ENCODE measurements around the gene RLF. TPM values are rescaled to one million over a fixed set of nuclear protein-coding genes. Genes with fewer than 3 reads are reported as not detected.
"Not testable (repeated sequence)": the region's sequence is repeated elsewhere in the genome, so short reads cannot be mapped to it uniquely, and the experiment has no call there.

The RLF gene
- total RNA-seq, 2 donors from 2014 or later: 16.8 to 21.2 TPM

GRCh38 chr1:40179496-40180089, 18.4 kb downstream of the RLF start:
- Mint-ChIP-seq H3K9me3 (no peaks in the 10 kb centered on the region), H3K36me3 (ENCODE audit: insufficient read depth in 2 of 2) (peaks cover 1 to 7% of the 10 kb centered on the region in 2 donors), H3K4me1 (ENCODE audit: low read depth) (peaks cover 71% of the 10 kb centered on the region), H3K4me3 (no peak overlapping the region), H3K27ac (no peak overlapping the region), H3K27me3 (ENCODE audit: low read depth) (no peaks in the 10 kb centered on the region)
- no peak for DNase-seq
- no peak for ATAC-seq (replicated peaks in 1 of 2)

DNA sequence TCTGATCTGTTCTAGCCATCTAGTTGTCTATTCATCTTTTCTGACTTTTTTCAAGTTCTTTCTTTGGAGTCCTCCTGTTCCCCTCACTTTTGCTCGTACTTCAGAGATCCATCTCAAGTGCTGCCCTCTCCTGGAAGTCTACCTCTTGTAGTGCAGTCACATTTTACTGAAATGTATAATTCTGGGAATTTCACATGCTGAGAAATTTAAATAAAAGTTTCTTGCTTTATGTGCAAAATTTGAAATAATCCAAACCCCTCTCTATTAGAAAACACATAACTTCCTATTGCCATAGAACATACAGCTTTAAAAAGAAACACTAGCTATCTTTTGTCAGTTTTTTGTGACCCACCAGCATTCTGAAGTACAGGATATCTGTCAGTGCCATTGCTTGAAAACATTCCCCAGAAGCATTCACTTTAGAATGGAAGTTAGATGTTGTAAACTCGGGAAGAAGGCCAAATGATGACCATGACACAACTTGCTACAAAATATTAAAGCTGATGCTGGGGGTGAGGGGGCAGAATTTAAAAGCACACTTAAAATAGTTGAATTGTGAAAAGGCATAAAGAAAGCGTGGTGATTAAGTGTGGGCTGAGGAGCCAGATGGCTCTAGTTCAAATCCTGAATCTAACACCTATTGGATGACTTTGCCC, 22.0 kb downstream of the RLF start:
- peaks cover 77% of the 10 kb centered on the region for H3K4me1 Mint-ChIP-seq (ENCODE audit: low read depth)
- H3K4me3 Mint-ChIP-seq: peak overlapping the region; percentile 2 to 13
- H3K27ac Mint-ChIP-seq: no peak overlapping the region
- peaks cover under 1 to 5% of the 10 kb centered on the region in 2 donors for H3K36me3 Mint-ChIP-seq (ENCODE audit: insufficient read depth in 2 of 2)
- DNase-seq (peak in 1 of 2 donors; percentile 14), ATAC-seq (replicated peaks in 1 of 2) (no peak)
- H3K27me3 Mint-ChIP-seq (ENCODE audit: low read depth): no peaks in the 10 kb centered on the region
- H3K9me3 Mint-ChIP-seq: no peaks in the 10 kb centered on the region

DNA sequence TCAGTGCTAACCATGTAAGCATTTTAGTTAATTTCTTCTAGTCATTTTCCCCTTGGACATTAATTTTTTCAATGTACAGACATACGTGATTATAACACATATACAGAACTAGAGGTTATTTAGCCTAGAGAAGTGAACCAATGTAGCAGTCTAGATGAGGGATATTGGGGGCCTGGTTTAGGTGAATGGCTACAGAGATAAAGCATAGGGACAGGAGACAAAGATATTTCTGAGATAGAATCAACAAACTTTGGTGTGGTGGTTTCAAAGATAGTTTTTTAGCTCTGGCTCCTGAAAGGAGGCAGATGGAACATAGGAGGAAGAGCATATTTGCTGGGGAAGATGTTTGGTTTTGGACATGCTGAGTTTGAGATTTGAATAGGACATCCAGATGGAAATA, 23.0 kb downstream of the RLF start:
- H3K9me3 Mint-ChIP-seq: no peaks in the 10 kb centered on the region
- DNase-seq (no peak), ATAC-seq (replicated peaks in 1 of 2) (no peak)
- peak overlapping the region; percentile 27 for H3K27ac Mint-ChIP-seq
- peaks cover 67% of the 10 kb centered on the region for H3K4me1 Mint-ChIP-seq (ENCODE audit: low read depth)
- peaks cover 3 to 8% of the 10 kb centered on the region in 2 donors for H3K36me3 Mint-ChIP-seq (ENCODE audit: insufficient read depth in 2 of 2)
- H3K27me3 Mint-ChIP-seq (ENCODE audit: low read depth): no peaks in the 10 kb centered on the region
- peak overlapping the region in 1 of 2 donors; percentile 39 for H3K4me3 Mint-ChIP-seq

- peaks cover 5 to 20% of the 10 kb centered on the region in 2 donors for H3K36me3 Mint-ChIP-seq (ENCODE audit: insufficient read depth in 2 of 2)
Observed at GRCh38 chr1:40185951-40186864, 25.0 kb downstream of the RLF start.

GRCh38 chr1:40187399-40187798, 26.2 kb downstream of the RLF start:
- Mint-ChIP-seq H3K36me3 (ENCODE audit: insufficient read depth in 2 of 2) (peaks cover 5 to 21% of the 10 kb centered on the region in 2 donors), H3K9me3 (no peaks in the 10 kb centered on the region), H3K27ac (no peak overlapping the region), H3K4me3 (no peak overlapping the region), H3K4me1 (ENCODE audit: low read depth) (peaks cover 50% of the 10 kb centered on the region), H3K27me3 (ENCODE audit: low read depth) (no peaks in the 10 kb centered on the region)
- DNase-seq (no peak), ATAC-seq (replicated peaks in 1 of 2) (no peak)

More at GRCh38 chr1:40185951-40186864, 25.0 kb downstream of the RLF start:
- H3K4me3 Mint-ChIP-seq: peak overlapping the region; percentile 63 to 78
- peaks cover 57% of the 10 kb centered on the region for H3K4me1 Mint-ChIP-seq (ENCODE audit: low read depth)
- H3K27ac Mint-ChIP-seq: peak overlapping the region; percentile 48
- no peaks in the 10 kb centered on the region for H3K27me3 Mint-ChIP-seq (ENCODE audit: low read depth)
- DNase-seq (peak; percentile 56 to 67), ATAC-seq (replicated peaks in 1 of 2) (peak; percentile 95 to 98)
- no peaks in the 10 kb centered on the region for H3K9me3 Mint-ChIP-seq

DNA sequence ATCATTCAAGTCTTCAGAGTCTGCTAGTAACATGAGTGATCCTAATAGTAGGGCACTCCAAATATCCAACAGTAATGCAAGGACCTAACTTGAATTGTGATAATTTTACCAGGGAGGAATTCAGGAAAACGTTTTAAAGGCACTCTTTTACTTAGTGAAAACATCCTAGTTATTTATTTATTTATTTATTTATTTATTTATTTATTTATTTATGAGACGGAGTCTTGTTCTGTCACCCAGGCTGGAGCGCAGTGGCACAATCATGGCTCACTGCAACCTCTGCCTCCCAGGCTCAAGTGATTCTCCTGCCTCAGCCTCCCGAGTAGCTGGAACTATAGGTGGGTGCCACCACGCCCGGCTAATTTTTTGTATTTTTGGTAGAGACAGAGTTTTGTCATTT, 33.5 kb downstream of the RLF start:
- Mint-ChIP-seq H3K36me3 (ENCODE audit: insufficient read depth in 2 of 2) (peaks cover 7 to 26% of the 10 kb centered on the region in 2 donors), H3K4me1 (ENCODE audit: low read depth) (peaks cover 10% of the 10 kb centered on the region)
- not testable (repeated sequence) for ATAC-seq (replicated peaks in 1 of 2); H3K27ac Mint-ChIP-seq; H3K4me3 Mint-ChIP-seq; DNase-seq; H3K27me3 Mint-ChIP-seq (ENCODE audit: low read depth); H3K9me3 Mint-ChIP-seq

GRCh38 chr1:40197656-40198055, 36.5 kb downstream of the RLF start:
- no peaks in the 10 kb centered on the region for H3K27me3 Mint-ChIP-seq (ENCODE audit: low read depth)
- no peak for ATAC-seq (replicated peaks in 1 of 2)
- peaks cover 5 to 18% of the 10 kb centered on the region in 2 donors for H3K36me3 Mint-ChIP-seq (ENCODE audit: insufficient read depth in 2 of 2)
- H3K9me3 Mint-ChIP-seq: no peaks in the 10 kb centered on the region
- peaks cover 5% of the 10 kb centered on the region for H3K4me1 Mint-ChIP-seq (ENCODE audit: low read depth)
- H3K27ac Mint-ChIP-seq: no peak overlapping the region
- no peak overlapping the region for H3K4me3 Mint-ChIP-seq
- no peak for DNase-seq

DNA sequence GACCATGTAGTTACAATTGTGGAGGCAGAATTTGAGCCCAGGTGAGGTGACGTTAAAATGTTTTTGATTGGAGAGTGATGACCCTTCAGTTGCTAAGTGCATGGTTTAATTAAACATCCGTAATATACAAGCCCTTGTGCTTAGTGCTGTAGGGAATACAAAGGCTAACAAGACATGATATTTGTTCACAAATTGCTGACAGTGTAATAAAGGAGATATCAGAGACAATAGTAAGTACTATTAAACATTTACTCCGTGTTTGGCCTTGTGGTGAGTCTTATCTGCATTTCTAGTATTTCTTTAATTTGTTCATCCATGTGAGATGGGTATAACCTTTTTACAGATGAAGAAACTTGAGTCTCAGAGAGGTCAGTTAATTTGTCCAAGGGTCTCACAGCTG, 37.9 kb downstream of the RLF start:
- H3K4me1 Mint-ChIP-seq (ENCODE audit: low read depth): no peaks in the 10 kb centered on the region
- H3K27ac Mint-ChIP-seq: no peak overlapping the region
- no peak for ATAC-seq (replicated peaks in 1 of 2)

GRCh38 chr1:40204856-40205255, 43.7 kb downstream of the RLF start:
- Mint-ChIP-seq H3K4me1 (ENCODE audit: low read depth) (no peaks in the 10 kb centered on the region), H3K36me3 (ENCODE audit: insufficient read depth in 2 of 2) (peaks cover 8 to 11% of the 10 kb centered on the region in 2 donors), H3K27me3 (ENCODE audit: low read depth) (no peaks in the 10 kb centered on the region), H3K27ac (peak overlapping the region; percentile 76), H3K9me3 (no peaks in the 10 kb centered on the region), H3K4me3 (no peak overlapping the region)
- no peak for ATAC-seq (replicated peaks in 1 of 2)
- no peak for DNase-seq

More for the DNA sequence above, 37.9 kb downstream of the RLF start:
- Mint-ChIP-seq H3K4me3 (no peak overlapping the region), H3K27me3 (ENCODE audit: low read depth) (no peaks in the 10 kb centered on the region), H3K36me3 (ENCODE audit: insufficient read depth in 2 of 2) (peaks cover 6 to 21% of the 10 kb centered on the region in 2 donors), H3K9me3 (no peaks in the 10 kb centered on the region)
- no peak for DNase-seq

GRCh38 chr1:40210511-40211204, 49.5 kb downstream of the RLF start:
- Mint-ChIP-seq H3K4me1 (ENCODE audit: low read depth) (peaks cover 10% of the 10 kb centered on the region), H3K36me3 (ENCODE audit: insufficient read depth in 2 of 2) (peaks cover 5 to 8% of the 10 kb centered on the region in 2 donors), H3K4me3 (no peak overlapping the region), H3K27ac (no peak overlapping the region), H3K27me3 (ENCODE audit: low read depth) (no peaks in the 10 kb centered on the region), H3K9me3 (no peaks in the 10 kb centered on the region)
- ATAC-seq (replicated peaks in 1 of 2) (no peak), DNase-seq (no peak)

GRCh38 chr1:40218333-40218732, 57.1 kb downstream of the RLF start:
- Mint-ChIP-seq H3K9me3 (no peaks in the 10 kb centered on the region), H3K27ac (no peak overlapping the region), H3K27me3 (ENCODE audit: low read depth) (no peaks in the 10 kb centered on the region), H3K36me3 (ENCODE audit: insufficient read depth in 2 of 2) (peaks cover 0 to 7% of the 10 kb centered on the region in 2 donors), H3K4me3 (no peak overlapping the region), H3K4me1 (ENCODE audit: low read depth) (peaks cover 31% of the 10 kb centered on the region)
- DNase-seq (no peak), ATAC-seq (replicated peaks in 1 of 2) (no peak)

GRCh38 chr1:40221471-40221905, 60.3 kb downstream of the RLF start:
- Mint-ChIP-seq H3K27ac (peak overlapping the region; percentile 15), H3K4me1 (ENCODE audit: low read depth) (peaks cover 22% of the 10 kb centered on the region)
- ATAC-seq (replicated peaks in 1 of 2); H3K36me3 Mint-ChIP-seq (ENCODE audit: insufficient read depth in 2 of 2); H3K4me3 Mint-ChIP-seq; H3K27me3 Mint-ChIP-seq (ENCODE audit: low read depth); DNase-seq; H3K9me3 Mint-ChIP-seq: not testable (repeated sequence)

Data from activated T-cell treated with anti-CD3 and anti-CD28 coated beads, Interleukin-2, amount 50 U/mL, for 72 hours (primary cell).